Upper lobe of left lung (tissue), 4 donors: ENCODE data around the gene POLD2.
"Not testable (repeated sequence)": the region's sequence is repeated elsewhere in the genome, so short reads cannot be mapped to it uniquely, and the experiment has no call there.

Experiments
- CTCF ChIP-seq, 6 experiments: fragments of 450-650 bp in 4 of 6; fragments of 200-600 bp in 2 of 6; sonication (generic) in 2 of 6; IDR thresholded peaks; one replicate each; pipeline ENCODE4 v1.5.1; 2016 to 2019; ENCODE audit warnings: antibody characterized with exemption in 6 of 6
- POLR2A ChIP-seq, 4 donors: fragments of 450-650 bp; IDR thresholded peaks; one replicate each; pipeline ENCODE4 v1.5.1; 2016 to 2017; ENCODE audit warnings: antibody characterized with exemption in 4 of 4, mild to moderate bottlenecking in 2 of 4

- not testable (repeated sequence) for TF ChIP-seq CTCF, POLR2A (IDR thresholded peaks at IDR 0.05)
These were observed 3.2 kb upstream of the POLD2 start for GRCh38 chr7:44126574-44126973.
